NK-92 (cell line): ENCODE measurements around the gene WRNIP1.

Experiments used
- DNase-seq: peaks from one replicate; lab custom pipeline; 2025; ENCODE audit not compliant: unreplicated experiment; lab: John Stamatoyannopoulos, UW

Gene WRNIP1

GRCh38 chr6:2803731-2804429 lies 38.7 kb downstream of the WRNIP1 start:
- no peak for DNase-seq

- no peak for DNase-seq
Measured at GRCh38 chr6:2804516-2804915, 39.3 kb downstream of the WRNIP1 start.

DNA sequence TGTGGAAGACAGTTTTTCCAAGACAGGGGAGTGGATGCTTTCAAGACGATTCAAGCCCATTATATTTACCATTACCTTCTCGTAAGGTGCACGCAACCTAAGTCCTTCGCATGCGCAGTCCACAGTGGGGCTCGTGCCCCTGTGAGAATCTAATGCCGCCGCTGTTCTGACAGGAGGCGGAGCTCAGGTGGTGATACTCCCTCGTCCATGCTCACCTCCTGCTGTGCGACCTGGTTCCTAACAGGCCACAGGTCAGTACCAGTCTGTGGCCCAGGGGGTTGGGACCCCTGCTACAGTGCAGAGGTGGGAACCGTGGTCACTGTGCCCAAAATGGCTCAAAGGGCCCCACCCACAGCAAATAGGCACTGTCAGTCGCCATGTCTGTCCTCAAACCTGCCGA lies 39.8 kb downstream of the WRNIP1 start:
- DNase-seq = no peak

DNA sequence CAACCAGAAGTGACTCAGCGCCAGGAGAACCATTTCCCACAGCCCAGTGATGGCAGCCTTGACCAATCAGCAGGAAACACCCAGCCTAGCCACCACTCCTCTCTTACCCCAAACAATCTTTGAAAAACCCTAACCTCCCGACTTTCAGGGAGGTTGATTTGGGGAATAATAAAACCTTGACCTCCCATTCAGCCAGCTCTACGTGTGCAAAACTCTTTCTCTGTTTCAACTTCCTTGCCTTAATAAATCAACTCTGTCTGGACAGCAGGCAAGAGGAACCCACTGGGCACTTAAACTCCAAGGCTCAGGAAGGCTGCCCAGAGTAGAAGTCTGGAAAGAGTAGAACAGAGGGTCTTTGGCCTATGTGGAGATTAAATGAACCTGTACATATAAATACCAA lies 41.5 kb downstream of the WRNIP1 start:
- no peak for DNase-seq

DNA sequence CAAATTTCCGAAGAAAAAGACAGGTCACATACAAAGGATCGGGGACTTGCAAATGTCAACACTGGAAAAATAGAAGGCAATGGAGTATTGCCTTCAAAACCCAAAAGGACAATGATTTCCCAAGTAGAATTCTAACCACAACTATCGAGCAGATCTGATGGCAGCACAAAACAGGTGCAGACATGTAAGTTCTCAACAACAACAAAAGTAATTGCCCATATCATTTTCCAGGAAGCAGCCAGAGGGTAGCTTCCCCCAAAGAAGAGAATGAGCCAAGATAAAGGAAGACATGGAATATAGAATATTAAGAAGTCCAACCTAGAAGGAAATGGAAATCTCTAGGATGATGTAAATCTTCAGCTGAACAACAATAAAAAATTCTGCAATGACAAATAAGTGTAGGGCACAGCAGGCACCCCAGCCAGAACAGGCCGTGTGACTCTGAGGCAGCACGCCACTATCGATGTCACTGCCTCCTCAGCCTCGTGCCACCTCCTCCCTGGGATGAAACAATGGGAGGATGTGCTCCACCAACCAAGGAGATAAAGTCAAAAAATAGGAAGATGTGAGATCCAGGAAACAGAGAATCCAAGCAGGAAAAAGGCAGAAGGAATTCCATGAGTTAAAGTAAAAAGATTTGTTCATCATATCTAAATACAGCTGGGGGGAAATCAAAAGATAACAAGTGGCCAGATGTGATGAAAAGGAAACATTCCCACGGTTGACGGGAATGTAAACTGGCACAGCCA lies 42.3 kb downstream of the WRNIP1 start:
- DNase-seq = no peak

GRCh38 chr6:2809015-2809414 lies 43.8 kb downstream of the WRNIP1 start:
- no peak for DNase-seq

- no peak for DNase-seq
Measured at GRCh38 chr6:2810092-2810671, 45.0 kb downstream of the WRNIP1 start.

DNA sequence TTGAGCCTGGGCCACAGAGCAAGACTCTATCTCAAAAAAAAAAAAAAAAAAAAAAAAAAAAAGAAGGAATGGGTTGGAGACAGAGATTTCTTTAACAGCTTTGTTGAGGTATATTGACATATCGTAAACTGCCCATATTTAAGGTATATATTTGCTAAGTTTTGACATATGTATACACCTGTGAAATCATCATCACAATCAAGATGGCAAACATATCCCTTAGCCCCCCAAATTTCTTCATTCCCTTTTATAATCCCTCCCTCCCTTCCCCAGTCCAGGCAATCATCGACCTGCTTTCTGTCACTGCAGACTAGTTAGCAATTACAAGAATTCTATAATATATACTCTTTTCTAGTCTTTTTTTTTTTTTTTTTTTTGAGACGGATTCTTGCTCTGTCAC lies 47.5 kb downstream of the WRNIP1 start:
- no peak for DNase-seq

DNA sequence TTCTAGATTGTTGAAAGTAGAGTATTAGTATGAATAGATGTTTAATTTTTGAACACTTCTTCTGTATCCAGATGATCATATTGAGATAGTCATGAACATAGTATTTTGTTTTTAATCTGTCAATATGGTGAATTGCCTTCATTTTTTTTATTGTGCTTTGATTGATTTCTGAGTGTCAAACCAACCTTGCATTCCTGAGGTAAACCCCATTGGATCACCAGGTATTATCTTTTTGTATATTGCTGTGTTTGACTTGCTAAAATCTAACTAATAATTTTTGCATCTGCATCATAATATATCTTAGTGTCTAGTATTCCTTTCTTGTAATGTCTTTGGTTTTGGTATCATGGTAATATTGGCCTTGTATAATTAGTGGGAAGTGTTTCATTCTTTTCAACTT lies 51.0 kb downstream of the WRNIP1 start:
- DNase-seq = no peak

- DNase-seq = no peak
Measured at GRCh38 chr6:2817903-2818443, 52.8 kb downstream of the WRNIP1 start.

DNA sequence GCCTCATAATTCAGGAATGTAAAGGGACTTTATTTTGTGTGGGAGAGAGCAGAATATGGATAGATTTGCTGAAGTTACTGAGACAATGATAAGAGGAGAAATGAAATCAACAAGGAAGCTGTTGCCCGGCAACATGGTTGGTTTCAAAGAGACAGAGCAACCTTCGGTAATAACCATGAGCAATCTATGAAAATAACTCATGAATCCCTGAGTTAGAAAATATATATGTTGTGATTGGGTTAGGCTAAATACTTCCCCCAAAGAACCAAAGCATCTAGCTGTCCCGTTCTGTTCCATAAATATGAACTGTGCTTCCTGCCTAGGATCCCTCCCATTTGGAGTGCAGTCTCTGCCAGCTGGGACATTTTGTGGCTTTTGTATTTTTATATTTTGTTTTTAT lies 53.4 kb downstream of the WRNIP1 start:
- no peak for DNase-seq

- no peak for DNase-seq
Measured at GRCh38 chr6:2819115-2819514, 53.9 kb downstream of the WRNIP1 start.

DNA sequence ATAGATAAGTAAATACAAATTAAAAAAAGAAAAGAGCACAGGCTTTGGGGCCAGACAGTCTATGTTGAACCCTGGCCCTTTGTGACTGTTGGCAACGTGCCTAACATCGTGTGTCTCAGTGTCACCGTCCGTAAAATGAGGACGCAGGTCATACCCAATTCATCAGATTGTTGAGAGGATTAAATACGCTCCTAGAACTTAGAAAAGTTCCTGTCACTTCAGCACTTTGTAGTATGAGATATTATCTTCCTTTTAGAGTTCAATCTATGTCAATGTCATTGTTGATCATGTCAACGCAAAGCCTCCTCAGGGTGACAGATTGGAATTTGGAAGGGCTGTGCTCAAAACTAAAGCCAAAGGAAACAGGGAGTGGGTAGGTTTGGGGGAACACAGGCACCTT lies 54.8 kb downstream of the WRNIP1 start:
- no peak for DNase-seq

DNA sequence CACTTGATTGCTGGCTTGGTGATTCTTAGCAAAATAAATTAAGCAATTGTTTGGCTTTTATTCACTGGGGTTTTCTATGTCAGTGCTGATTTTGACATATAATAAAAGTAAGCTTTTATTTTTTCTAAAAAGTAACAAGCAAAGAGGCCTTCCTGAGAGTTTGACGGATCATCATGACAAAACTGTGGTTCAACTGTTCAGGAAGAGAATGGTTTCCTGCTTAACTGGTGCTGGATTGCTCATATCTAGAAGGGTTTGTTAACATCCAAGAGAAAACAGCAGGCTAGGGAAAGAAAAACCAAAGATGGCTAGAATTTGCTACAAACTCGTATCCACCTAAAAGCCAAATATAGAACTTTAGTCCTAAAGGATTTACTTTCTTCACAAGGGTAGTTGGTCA lies 55.2 kb downstream of the WRNIP1 start:
- no peak for DNase-seq

- DNase-seq = no peak
Measured at GRCh38 chr6:2821554-2821953, 56.4 kb downstream of the WRNIP1 start.

DNA sequence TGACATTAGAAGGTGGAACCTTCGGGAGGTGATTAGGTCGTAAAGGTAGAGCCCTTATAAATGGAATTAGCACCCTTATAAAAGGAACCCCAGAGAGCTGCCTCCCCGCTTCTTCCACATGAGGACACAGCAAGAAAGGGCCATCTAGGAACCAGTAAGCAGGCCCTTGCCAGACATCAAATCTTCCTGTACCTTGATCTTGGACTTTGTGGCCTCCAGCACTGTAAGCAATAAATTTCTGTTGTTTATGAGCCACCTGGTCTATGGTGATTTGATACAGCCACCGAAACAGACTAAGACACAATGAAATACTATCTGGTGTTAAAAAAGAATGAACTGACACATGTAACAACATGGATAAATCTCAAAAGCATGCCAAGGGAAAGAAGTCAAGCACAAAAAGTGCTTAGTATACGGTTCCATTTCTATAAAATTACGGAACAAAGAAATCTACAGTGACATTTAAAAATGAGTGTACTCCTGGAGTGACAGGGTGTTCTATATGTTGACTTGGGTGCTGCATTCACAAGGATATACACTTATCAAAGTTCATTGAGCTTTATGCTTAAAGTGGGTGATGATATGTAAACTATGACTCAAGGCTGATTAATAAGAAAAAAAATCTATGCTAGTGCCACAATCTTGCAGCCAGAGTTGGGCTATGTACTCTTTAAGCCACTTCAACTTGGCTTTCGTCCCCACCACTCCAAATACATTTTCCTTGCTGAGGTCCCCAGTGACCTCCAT lies 58.1 kb downstream of the WRNIP1 start:
- DNase-seq = no peak

GRCh38 chr6:2826131-2826530 lies 60.9 kb downstream of the WRNIP1 start:
- no peak for DNase-seq

DNA sequence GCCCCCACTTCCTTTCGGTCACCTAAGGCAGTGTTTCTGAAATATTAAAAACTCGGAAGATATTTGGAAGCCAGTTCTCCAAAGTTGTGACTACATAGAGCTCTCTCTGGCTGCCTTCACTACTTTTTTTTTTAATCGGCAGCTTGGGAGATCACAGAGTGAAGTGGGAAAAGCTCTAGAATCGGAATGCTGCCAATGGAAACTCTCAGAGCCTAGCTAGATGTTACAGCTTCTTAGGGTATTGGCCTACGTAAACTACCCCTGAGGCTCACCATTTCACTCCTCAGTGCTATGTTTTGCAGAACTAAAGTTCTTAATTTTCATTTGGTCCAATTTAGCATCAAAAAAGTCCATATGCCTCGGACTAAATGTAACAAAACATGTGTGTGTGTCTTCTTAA lies 61.9 kb downstream of the WRNIP1 start:
- no peak for DNase-seq

GRCh38 chr6:2828629-2829028 lies 63.4 kb downstream of the WRNIP1 start:
- DNase-seq = no peak

GRCh38 chr6:2829253-2829652 lies 64.1 kb downstream of the WRNIP1 start:
- no peak for DNase-seq

DNA sequence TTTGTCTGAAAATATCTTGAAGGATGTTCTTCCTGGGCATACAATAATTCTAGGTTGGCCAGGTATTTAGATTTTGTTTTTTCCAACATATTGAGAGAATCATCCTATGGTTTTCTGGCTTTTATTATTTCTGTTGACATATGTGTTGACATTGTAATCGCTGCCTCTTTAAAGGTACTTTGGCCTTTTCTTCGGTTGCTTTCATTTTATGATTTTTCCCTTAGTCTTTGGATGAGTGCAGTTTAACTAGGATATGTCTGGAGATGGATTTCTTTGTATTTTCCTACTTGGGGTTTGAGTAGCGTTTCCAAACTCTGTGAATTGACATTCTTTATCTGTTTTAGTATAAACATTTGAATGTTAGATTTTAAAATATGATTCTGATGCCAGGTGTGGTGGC lies 65.0 kb downstream of the WRNIP1 start:
- DNase-seq = no peak
